ENCODE results near the gene C21orf91.

The C21orf91 gene

GRCh38 chr21:17769447-17769845 is 49.7 kb downstream of the C21orf91 start:
- no peak overlapping the region for H3K4me3 ChIP-seq (ENCODE audit: low read depth, low read length)
- DNase-seq (ENCODE audit: low read depth), result no peak

GRCh38 chr21:17768840-17769446 is 50.2 kb downstream of the C21orf91 start:
- DNase-seq (ENCODE audit: low read depth), result no peak
- TF ChIP-seq, protein P1, sequence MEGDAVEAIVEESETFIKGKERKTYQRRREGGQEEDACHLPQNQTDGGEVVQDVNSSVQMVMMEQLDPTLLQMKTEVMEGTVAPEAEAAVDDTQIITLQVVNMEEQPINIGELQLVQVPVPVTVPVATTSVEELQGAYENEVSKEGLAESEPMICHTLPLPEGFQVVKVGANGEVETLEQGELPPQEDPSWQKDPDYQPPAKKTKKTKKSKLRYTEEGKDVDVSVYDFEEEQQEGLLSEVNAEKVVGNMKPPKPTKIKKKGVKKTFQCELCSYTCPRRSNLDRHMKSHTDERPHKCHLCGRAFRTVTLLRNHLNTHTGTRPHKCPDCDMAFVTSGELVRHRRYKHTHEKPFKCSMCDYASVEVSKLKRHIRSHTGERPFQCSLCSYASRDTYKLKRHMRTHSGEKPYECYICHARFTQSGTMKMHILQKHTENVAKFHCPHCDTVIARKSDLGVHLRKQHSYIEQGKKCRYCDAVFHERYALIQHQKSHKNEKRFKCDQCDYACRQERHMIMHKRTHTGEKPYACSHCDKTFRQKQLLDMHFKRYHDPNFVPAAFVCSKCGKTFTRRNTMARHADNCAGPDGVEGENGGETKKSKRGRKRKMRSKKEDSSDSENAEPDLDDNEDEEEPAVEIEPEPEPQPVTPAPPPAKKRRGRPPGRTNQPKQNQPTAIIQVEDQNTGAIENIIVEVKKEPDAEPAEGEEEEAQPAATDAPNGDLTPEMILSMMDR (IDR thresholded peaks at IDR 0.05; ENCODE audit: low read depth, low read length, missing control alignments), result no peak
- no peak overlapping the region for H3K4me3 ChIP-seq (ENCODE audit: low read depth, low read length)

More at GRCh38 chr21:17769447-17769845, 49.7 kb downstream of the C21orf91 start:
- TF ChIP-seq, protein P1 (IDR thresholded peaks at IDR 0.05; ENCODE audit: low read depth, low read length, missing control alignments), result no peak

GRCh38 chr21:17765207-17765606 is 53.9 kb downstream of the C21orf91 start:
- TF ChIP-seq, protein P1 (IDR thresholded peaks at IDR 0.05; ENCODE audit: low read depth, low read length, missing control alignments), result no peak
- DNase-seq (ENCODE audit: low read depth), result no peak
- no peak overlapping the region for H3K4me3 ChIP-seq (ENCODE audit: low read depth, low read length)

DNA sequence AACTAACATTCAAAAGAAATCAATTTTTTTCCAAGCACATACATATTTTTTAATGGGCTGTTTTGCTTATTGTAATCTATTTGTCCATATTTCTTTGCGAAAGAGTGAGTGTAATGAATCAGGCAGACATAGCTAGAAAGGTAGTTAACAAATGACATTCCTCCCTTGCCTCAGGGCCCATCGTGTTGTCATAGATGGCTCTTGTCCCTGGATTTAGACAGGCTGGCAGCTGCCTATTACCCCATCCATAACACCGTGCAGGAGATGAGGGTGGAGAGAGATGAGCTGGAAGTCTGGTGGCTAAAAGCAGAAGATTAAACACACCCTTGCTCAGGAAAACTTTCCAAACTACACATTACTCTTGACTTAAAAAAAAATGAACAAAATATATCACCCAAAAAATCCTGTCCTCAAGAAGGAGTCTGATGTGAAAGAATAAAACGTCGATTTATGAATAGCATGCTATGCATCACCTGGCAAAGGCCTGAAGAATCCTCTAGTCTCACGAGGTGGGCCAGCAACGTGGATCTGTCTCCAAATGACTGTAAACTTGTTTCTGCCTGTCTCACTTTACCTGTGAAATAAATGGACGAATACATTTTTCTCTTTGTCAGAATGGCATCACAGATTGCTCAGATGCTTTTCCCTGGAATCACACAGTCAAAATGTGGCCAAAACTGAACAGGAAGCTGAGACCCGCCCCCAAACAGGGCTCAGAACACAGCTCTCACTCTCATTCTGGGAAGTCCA is 55.7 kb downstream of the C21orf91 start:
- no peak overlapping the region for H3K4me3 ChIP-seq (ENCODE audit: low read depth, low read length)
- TF ChIP-seq, protein P1 (IDR thresholded peaks at IDR 0.05; ENCODE audit: low read depth, low read length, missing control alignments), result no peak
- no peak for DNase-seq (ENCODE audit: low read depth)

GRCh38 chr21:17759511-17760178 is 59.5 kb downstream of the C21orf91 start:
- TF ChIP-seq, protein P1 (IDR thresholded peaks at IDR 0.05; ENCODE audit: low read depth, low read length, missing control alignments), result no peak
- DNase-seq (ENCODE audit: low read depth), result no peak
- H3K4me3 ChIP-seq (ENCODE audit: low read depth, low read length), result no peak overlapping the region

GRCh38 chr21:17758683-17759082 is 60.5 kb downstream of the C21orf91 start:
- TF ChIP-seq, protein P1 (IDR thresholded peaks at IDR 0.05; ENCODE audit: low read depth, low read length, missing control alignments), result no peak
- DNase-seq (ENCODE audit: low read depth), result no peak
- no peak overlapping the region for H3K4me3 ChIP-seq (ENCODE audit: low read depth, low read length)
